ENCODE measurements around the gene MS4A7.

MS4A7 gene

GRCh38 chr11:60428517-60428916 lies 50.2 kb downstream of the MS4A7 start:
- no peak overlapping the region for H2AFZ ChIP-seq (ENCODE audit: low read depth, low read length, severe bottlenecking)
- H3K79me2 ChIP-seq (ENCODE audit: insufficient read depth, low read length): no peaks in the 10 kb centered on the region
- no peaks in the 10 kb centered on the region for H3K9me2 ChIP-seq (replicated peaks; ENCODE audit: insufficient read depth, low read length)
- H3K9me3 ChIP-seq (ENCODE audit: insufficient read depth, low read length): no peaks in the 10 kb centered on the region
- H3K4me3 ChIP-seq (ENCODE audit: insufficient read depth, low read length, poor library complexity, severe bottlenecking): no peak overlapping the region
- H3K27me3 ChIP-seq (ENCODE audit: low read length): no peaks in the 10 kb centered on the region
- TF ChIP-seq EZH2phosphoT487 (conservative IDR thresholded peaks at IDR 0.05; ENCODE audit: low read length): no peak
- TF ChIP-seq CTCF (IDR thresholded peaks at IDR 0.05; ENCODE audit: insufficient read depth, low read length, poor library complexity, severe bottlenecking): no peak
- H3K27ac ChIP-seq (ENCODE audit: low read depth, low read length): no peak overlapping the region
- no peaks in the 10 kb centered on the region for H3K36me3 ChIP-seq (ENCODE audit: low read length)
- H3F3A ChIP-seq (ENCODE audit: insufficient read depth): no peaks in the 10 kb centered on the region
- no peaks in the 10 kb centered on the region for H4K20me1 ChIP-seq (ENCODE audit: low read depth, low read length)
- no peak overlapping the region for H3K4me2 ChIP-seq (ENCODE audit: low read depth, low read length, poor library complexity, severe bottlenecking)
- H3K9ac ChIP-seq (ENCODE audit: low read length): no peak overlapping the region

GRCh38 chr11:60429272-60429671 lies 50.9 kb downstream of the MS4A7 start, which contains the start of gene MS4A5:
Gene MS4A5, plus strand, starts transcription at chr11:60429572. Its CDS starts 103 bp downstream, at chr11:60429675.
- no peaks in the 10 kb centered on the region for H3K79me2 ChIP-seq (ENCODE audit: insufficient read depth, low read length)
- H3K9me2 ChIP-seq (replicated peaks; ENCODE audit: insufficient read depth, low read length): no peaks in the 10 kb centered on the region
- TF ChIP-seq EZH2phosphoT487 (conservative IDR thresholded peaks at IDR 0.05; ENCODE audit: low read length) (no peak), CTCF (IDR thresholded peaks at IDR 0.05; ENCODE audit: insufficient read depth, low read length, poor library complexity, severe bottlenecking) (no peak)
- H2AFZ ChIP-seq (ENCODE audit: low read depth, low read length, severe bottlenecking): no peak within 1 kb of the TSS
- no peaks in the 10 kb centered on the region for H4K20me1 ChIP-seq (ENCODE audit: low read depth, low read length)
- no peak within 1 kb of the TSS for H3K4me3 ChIP-seq (ENCODE audit: insufficient read depth, low read length, poor library complexity, severe bottlenecking)
- no peak within 1 kb of the TSS for H3K4me2 ChIP-seq (ENCODE audit: low read depth, low read length, poor library complexity, severe bottlenecking)
- no peak within 1 kb of the TSS for H3K9ac ChIP-seq (ENCODE audit: low read length)
- no peaks in the 10 kb centered on the region for H3F3A ChIP-seq (ENCODE audit: insufficient read depth)
- no peaks in the 10 kb centered on the region for H3K27me3 ChIP-seq (ENCODE audit: low read length)
- no peak within 1 kb of the TSS for H3K27ac ChIP-seq (ENCODE audit: low read depth, low read length)
- no peaks in the 10 kb centered on the region for H3K36me3 ChIP-seq (ENCODE audit: low read length)
- H3K9me3 ChIP-seq (ENCODE audit: insufficient read depth, low read length): no peaks in the 10 kb centered on the region

GRCh38 chr11:60431251-60431650 lies 52.9 kb downstream of the MS4A7 start:
- H3K4me2 ChIP-seq (ENCODE audit: low read depth, low read length, poor library complexity, severe bottlenecking): no peak overlapping the region
- no peaks in the 10 kb centered on the region for H3K9me3 ChIP-seq (ENCODE audit: insufficient read depth, low read length)
- no peaks in the 10 kb centered on the region for H3K79me2 ChIP-seq (ENCODE audit: insufficient read depth, low read length)
- H2AFZ ChIP-seq (ENCODE audit: low read depth, low read length, severe bottlenecking): no peak overlapping the region
- no peak overlapping the region for H3K9ac ChIP-seq (ENCODE audit: low read length)
- no peaks in the 10 kb centered on the region for H3K9me2 ChIP-seq (replicated peaks; ENCODE audit: insufficient read depth, low read length)
- H3F3A ChIP-seq (ENCODE audit: insufficient read depth): no peaks in the 10 kb centered on the region
- H3K4me3 ChIP-seq (ENCODE audit: insufficient read depth, low read length, poor library complexity, severe bottlenecking): no peak overlapping the region
- H3K27me3 ChIP-seq (ENCODE audit: low read length): no peaks in the 10 kb centered on the region
- no peaks in the 10 kb centered on the region for H4K20me1 ChIP-seq (ENCODE audit: low read depth, low read length)
- no peak overlapping the region for H3K27ac ChIP-seq (ENCODE audit: low read depth, low read length)
- TF ChIP-seq CTCF (IDR thresholded peaks at IDR 0.05; ENCODE audit: insufficient read depth, low read length, poor library complexity, severe bottlenecking) (no peak), EZH2phosphoT487 (conservative IDR thresholded peaks at IDR 0.05; ENCODE audit: low read length) (no peak)
- no peaks in the 10 kb centered on the region for H3K36me3 ChIP-seq (ENCODE audit: low read length)

All from SU-DHL-6 (cell line).